Lower leg skin (tissue), 4 donors: Measurements from ENCODE around the gene CPEB3. TPM values are rescaled to one million over a fixed set of nuclear protein-coding genes. Genes with fewer than 3 reads are reported as not detected.
"Not testable (repeated sequence)": the region's sequence is repeated elsewhere in the genome, so short reads cannot be mapped to it uniquely, and the experiment has no call there.

ENCODE experiments used
- DNase-seq, 2 donors: peaks; one replicate each; pipeline ENCODE4 v3.0.0-alpha.2; 2019; ENCODE audit warnings: low spot score in 2 of 2
- H3K4me3 ChIP-seq: fragments of 200-600 bp; sonication (generic); 2 replicates; pipeline ENCODE4 v1.5.1; 2017; ENCODE audit warnings: mild to moderate bottlenecking, low read depth; ENCODE audit not compliant: poor library complexity, severe bottlenecking
- POLR2A ChIP-seq, 2 donors: fragments of 450-650 bp; IDR thresholded peaks; one replicate each; pipeline ENCODE4 v1.6.1; 2016 to 2017; ENCODE audit warnings: antibody characterized with exemption in 2 of 2, mild to moderate bottlenecking in 1 of 2, moderate library complexity in 1 of 2
- WGBS, 2 donors: methylation state at CpG; one replicate each; pipeline ENCODE4 v1.1.5; 2018; 5-methylcytosine and 5-hydroxymethylcytosine counted together
- intact Hi-C: fragments of 100-400 bp; cut with DNase I; formaldehyde crosslinking; loops from one replicate; pipeline ENCODE4 v1.15.0; 2023; ENCODE audit warnings: low total_unique reads
- total RNA-seq, 4 donors: library from RNA; depleted of rRNA; stranded (reverse); fragments of >200 nt; gene quantifications; one replicate each; pipeline ENCODE4 v1.1.0, GENCODE V29; 2016
- TF ChIP-seq, protein P1 (sequence below), 3 donors: fragments of 450-650 bp; IDR thresholded peaks; one replicate each; pipeline ENCODE4 v1.5.1; 2016; ENCODE audit warnings: antibody characterized with exemption in 3 of 3, mild to moderate bottlenecking in 3 of 3, moderate library complexity in 2 of 3

Gene CPEB3
- total RNA-seq, 4 donors from 2014 or later = 10.8 to 15.2 (median 13.6) TPM

DNA sequence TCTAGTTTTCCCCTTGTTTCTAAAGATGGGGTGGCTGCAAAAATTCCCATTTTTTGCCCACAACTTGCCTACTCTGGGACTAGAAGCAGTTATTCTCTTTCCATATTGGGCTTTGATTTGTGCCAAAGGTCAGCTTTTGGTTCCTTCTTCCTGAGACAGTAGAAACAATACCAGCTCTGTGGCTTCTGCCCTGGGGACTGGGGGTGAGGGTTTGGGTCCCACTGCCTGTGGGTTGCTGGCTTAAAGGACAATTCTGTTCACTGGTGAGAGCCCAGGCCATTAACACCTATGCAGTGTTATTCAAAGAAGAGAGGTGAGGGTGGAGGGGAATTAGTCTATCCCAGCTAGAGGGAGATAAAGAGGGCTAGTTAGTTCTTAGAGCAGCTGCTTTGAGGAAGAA is 171.5 kb downstream of the CPEB3 start:
- no peak for TF ChIP-seq POLR2A (IDR thresholded peaks at IDR 0.05)
- TF ChIP-seq, protein P1, sequence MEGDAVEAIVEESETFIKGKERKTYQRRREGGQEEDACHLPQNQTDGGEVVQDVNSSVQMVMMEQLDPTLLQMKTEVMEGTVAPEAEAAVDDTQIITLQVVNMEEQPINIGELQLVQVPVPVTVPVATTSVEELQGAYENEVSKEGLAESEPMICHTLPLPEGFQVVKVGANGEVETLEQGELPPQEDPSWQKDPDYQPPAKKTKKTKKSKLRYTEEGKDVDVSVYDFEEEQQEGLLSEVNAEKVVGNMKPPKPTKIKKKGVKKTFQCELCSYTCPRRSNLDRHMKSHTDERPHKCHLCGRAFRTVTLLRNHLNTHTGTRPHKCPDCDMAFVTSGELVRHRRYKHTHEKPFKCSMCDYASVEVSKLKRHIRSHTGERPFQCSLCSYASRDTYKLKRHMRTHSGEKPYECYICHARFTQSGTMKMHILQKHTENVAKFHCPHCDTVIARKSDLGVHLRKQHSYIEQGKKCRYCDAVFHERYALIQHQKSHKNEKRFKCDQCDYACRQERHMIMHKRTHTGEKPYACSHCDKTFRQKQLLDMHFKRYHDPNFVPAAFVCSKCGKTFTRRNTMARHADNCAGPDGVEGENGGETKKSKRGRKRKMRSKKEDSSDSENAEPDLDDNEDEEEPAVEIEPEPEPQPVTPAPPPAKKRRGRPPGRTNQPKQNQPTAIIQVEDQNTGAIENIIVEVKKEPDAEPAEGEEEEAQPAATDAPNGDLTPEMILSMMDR (IDR thresholded peaks at IDR 0.05) = no peak
- H3K4me3 ChIP-seq = no peak overlapping the region
- no peak for DNase-seq
- intact Hi-C loops = no loop called here

DNA sequence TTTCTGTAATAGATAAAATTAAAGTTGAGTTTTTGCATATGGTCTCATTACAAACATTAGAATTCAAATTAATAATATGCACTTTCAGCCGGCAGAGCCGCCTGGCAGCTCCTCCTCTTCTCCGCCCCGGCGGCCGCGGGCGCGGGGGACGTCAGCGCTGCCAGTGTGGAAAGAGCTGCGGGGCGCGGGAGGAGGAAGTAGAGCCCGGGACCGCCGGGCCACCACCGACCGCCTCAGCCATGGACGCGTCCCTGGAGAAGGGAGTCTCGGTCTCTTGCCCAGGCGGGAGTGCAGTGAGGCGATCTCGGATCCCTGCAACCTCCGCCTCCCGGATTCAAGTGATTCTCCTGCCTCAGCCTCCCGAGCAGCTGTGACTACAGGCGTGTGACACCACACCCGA is 176.0 kb downstream of the CPEB3 start:
- WGBS, 2 donors = 82 to 94% methylated on average over 28 of the region's 30 CpGs
- H3K4me3 ChIP-seq, intact Hi-C loops, DNase-seq: not testable (repeated sequence)

- no peak for DNase-seq
- no peak for TF ChIP-seq POLR2A (IDR thresholded peaks at IDR 0.05)
- TF ChIP-seq, protein P1 (IDR thresholded peaks at IDR 0.05) = no peak
- WGBS, 2 donors = 91 to 92% methylated on average over 4 of the region's 4 CpGs
- H3K4me3 ChIP-seq = no peak overlapping the region
- intact Hi-C loops = no loop called here
These were observed 176.8 kb downstream of the CPEB3 start for GRCh38 chr10:92113911-92114600.

- DNase-seq = no peak
- no peak for TF ChIP-seq POLR2A (IDR thresholded peaks at IDR 0.05)
- TF ChIP-seq, protein P1 (IDR thresholded peaks at IDR 0.05) = no peak
- H3K4me3 ChIP-seq = no peak overlapping the region
- WGBS, 2 donors = 76 to 100% methylated on average over 1 of the region's 1 CpG
- intact Hi-C loops = no loop called here
These were observed 178.4 kb downstream of the CPEB3 start for GRCh38 chr10:92112462-92112861.

DNA sequence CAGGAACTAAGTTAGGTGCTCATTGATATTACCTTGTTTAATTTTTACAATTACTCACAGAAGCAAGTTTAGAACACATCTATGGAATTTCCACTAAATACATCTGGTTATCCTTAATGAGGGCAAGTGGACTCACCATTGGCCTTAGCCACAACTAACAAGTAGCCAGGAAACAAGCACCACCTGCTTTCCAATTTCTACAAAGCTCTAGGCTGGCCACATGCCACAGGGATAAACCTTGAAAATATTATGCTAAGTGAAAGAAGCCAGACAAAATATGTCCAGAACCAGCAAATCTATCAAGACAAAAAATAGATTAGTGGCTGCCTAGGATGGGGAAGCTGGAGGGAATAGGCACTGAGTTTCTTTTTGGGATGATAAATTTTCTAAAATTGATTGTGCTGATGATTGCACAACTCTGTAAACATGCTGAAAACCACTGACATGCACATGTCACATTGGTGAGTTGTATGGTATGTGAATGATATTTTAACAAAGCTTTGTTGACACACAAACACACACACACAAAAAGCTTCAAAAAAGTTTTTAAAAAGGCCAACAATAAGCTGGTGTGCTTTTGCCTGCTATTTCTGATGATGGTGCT is 179.4 kb downstream of the CPEB3 start:
- TF ChIP-seq POLR2A (IDR thresholded peaks at IDR 0.05) = no peak
- TF ChIP-seq, protein P1 (IDR thresholded peaks at IDR 0.05) = no peak
- intact Hi-C loops = no loop called here
- no peak overlapping the region for H3K4me3 ChIP-seq
- no peak for DNase-seq

DNA sequence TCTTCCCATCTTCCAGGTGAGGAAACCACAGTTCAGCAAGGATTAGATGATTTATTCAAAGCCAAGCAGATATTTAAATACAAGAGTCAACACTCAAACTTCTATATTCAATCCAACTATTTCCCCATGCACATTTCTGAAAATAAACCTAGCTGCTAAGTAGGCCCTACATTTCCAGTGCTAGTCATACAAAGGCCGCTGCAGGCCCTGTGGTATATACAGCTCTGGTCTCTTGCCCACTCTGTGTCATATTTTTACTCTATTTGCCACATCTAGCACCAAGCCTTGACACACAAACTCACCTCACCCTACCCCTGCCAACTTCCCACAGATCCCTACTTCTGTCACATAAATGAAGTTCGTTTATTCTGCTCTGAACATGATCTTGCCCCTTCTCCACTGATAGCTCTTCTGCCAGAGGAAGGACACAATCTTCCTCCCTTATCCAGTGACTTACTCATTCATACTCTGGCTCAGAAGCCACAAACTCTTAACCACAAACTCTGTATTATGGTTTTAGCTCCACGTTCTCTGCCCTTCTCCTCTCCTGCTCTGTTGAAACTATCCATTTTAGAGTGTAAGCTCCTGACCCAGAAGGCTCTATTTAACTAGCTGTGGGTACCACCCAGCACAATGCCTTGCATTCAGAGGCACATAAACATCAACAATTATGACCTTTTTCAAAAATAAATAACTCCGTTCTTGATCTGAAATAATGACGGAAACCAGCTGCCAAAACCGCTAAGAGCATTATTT is 180.7 kb downstream of the CPEB3 start:
- intact Hi-C loops = no loop called here

More for the DNA sequence above, 180.7 kb downstream of the CPEB3 start:
- H3K4me3 ChIP-seq = no peak overlapping the region
- WGBS, 2 donors = 81 to 86% methylated on average over 6 of the region's 6 CpGs
- TF ChIP-seq POLR2A (IDR thresholded peaks at IDR 0.05) = no peak
- TF ChIP-seq, protein P1 (IDR thresholded peaks at IDR 0.05) = no peak
- DNase-seq = no peak
